H1 (cell line): Measurements from ENCODE around the gene CSH1.
"Not testable (repeated sequence)": the region's sequence is repeated elsewhere in the genome, so short reads cannot be mapped to it uniquely, and the experiment has no call there.

ENCODE experiments used
- CHD2 ChIP-seq: IDR thresholded peaks from 2 replicates; pipeline ENCODE4 v1.6.1; 2012; ENCODE audit warnings: low read length, improper control_type of control experiment
- CTCF ChIP-seq, 3 experiments: IDR thresholded peaks; 1 replicate in 2 of 3; 2 replicates in 1 of 3; pipeline versions ENCODE4 v1.5.1 to v1.6.1; 2011; ENCODE audit warnings: low read length in 3 of 3, mild to moderate bottlenecking in 3 of 3, inconsistent platforms in 2 of 3, low read depth in 1 of 3, moderate library complexity in 1 of 3; ENCODE audit not compliant: insufficient read depth in 1 of 3; ENCODE audit errors: control extremely low read depth in 1 of 3
- EZH2 ChIP-seq: fragments of 200-600 bp; sonication (generic); IDR thresholded peaks from 2 replicates; pipeline ENCODE4 v1.7.1; 2012; ENCODE audit warnings: low read depth, mild to moderate bottlenecking, moderate library complexity, low read length, inconsistent platforms; ENCODE audit not compliant: severe bottlenecking
- JUN ChIP-seq: IDR thresholded peaks from 2 replicates; pipeline ENCODE4 v1.6.1; 2011; ENCODE audit warnings: low read depth, mild to moderate bottlenecking, improper control_type of control experiment, low read length
- POLR2AphosphoS5 ChIP-seq: IDR thresholded peaks from 2 replicates; pipeline ENCODE4 v1.6.1; 2011; ENCODE audit warnings: low read depth, low read length
- RAD21 ChIP-seq, 2 experiments: IDR thresholded peaks in 1 of 2; conservative IDR thresholded peaks in 1 of 2; 2 replicates each; pipeline ENCODE4 v1.6.1; 2011; ENCODE audit warnings: low read depth in 2 of 2, low read length in 2 of 2, improper control_type of control experiment in 1 of 2, inconsistent platforms in 1 of 2, mild to moderate bottlenecking in 1 of 2, moderate library complexity in 1 of 2
- RFX5 ChIP-seq: IDR thresholded peaks from 2 replicates; pipeline ENCODE4 v1.6.1; 2011; ENCODE audit warnings: low read depth, low read length, improper control_type of control experiment, borderline replicate concordance
- SP1 ChIP-seq: IDR thresholded peaks from 2 replicates; pipeline ENCODE4 v1.6.1; 2011; ENCODE audit warnings: low read depth, low read length
- SP2 ChIP-seq: IDR thresholded peaks from 2 replicates; pipeline ENCODE4 v1.6.1; 2012; ENCODE audit warnings: mild to moderate bottlenecking, low read length, inconsistent platforms
- USF2 ChIP-seq: IDR thresholded peaks from 2 replicates; pipeline ENCODE4 v1.6.1; 2011; ENCODE audit warnings: low read length, improper control_type of control experiment
- YY1 ChIP-seq: IDR thresholded peaks from 2 replicates; pipeline ENCODE4 v1.6.1; 2011; ENCODE audit warnings: low read depth, mild to moderate bottlenecking, low read length

- not testable (repeated sequence) for TF ChIP-seq RAD21 (IDR thresholded peaks at IDR 0.05 in 1 of 2, conservative IDR thresholded peaks at IDR 0.05 in 1 of 2; ENCODE audit: low read depth in 2 of 2, low read length in 2 of 2); CHD2; POLR2AphosphoS5; EZH2; CTCF (IDR thresholded peaks at IDR 0.05; ENCODE audit: control extremely low read depth in 1 of 3, insufficient read depth in 1 of 3, low read depth in 1 of 3, low read length in 3 of 3); YY1; RFX5; SP2; SP1; JUN; USF2
Observed at GRCh38 chr17:63892316-63893037, 3.9 kb downstream of the CSH1 start.
